Measurements from ENCODE around the gene THEMIS.
"Not testable (repeated sequence)": the region's sequence is repeated elsewhere in the genome, so short reads cannot be mapped to it uniquely, and the experiment has no call there.

Gene THEMIS

DNA sequence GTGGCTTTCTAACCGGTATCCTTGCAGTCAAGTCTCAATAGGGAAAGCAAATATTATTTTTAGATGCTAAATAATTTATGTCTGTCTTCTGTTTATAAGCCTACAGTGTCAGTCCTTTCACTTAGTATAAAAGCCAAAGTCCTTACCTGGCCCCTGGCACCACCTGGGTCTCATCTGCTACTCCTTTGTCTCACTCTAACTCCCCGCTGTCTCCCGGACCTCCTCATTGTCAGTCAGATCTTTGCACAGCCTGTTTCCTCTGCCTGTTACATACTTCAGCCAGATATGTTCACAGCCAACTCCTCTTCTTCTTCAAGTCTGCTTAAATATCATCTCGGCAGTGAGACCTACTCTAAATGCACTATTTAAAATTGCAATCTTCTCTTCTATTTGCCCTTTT is 84.2 kb downstream of the THEMIS start:
- H3K27ac ChIP-seq, result no peak overlapping the region

DNA sequence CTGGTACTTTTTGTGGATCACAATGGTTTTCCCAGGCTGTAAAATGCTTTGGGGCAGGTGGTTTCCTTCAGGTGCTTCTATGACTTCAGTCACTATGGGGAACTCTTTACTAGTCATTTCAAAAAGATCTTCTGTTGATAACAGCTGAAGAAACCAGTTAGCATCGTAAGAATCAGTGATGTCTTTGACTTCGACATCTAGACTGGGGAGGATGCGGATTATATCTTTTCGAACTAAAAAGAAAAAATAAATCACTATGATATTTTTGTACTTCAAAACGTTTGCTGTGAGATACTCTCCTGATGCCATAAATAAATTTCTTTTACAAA is 87.2 kb downstream of the THEMIS start:
- no peak overlapping the region for H3K27ac ChIP-seq
- no peak overlapping the region for H3K4me3 ChIP-seq

More for the DNA sequence above, 84.2 kb downstream of the THEMIS start:
- H3K4me3 ChIP-seq, result no peak overlapping the region

DNA sequence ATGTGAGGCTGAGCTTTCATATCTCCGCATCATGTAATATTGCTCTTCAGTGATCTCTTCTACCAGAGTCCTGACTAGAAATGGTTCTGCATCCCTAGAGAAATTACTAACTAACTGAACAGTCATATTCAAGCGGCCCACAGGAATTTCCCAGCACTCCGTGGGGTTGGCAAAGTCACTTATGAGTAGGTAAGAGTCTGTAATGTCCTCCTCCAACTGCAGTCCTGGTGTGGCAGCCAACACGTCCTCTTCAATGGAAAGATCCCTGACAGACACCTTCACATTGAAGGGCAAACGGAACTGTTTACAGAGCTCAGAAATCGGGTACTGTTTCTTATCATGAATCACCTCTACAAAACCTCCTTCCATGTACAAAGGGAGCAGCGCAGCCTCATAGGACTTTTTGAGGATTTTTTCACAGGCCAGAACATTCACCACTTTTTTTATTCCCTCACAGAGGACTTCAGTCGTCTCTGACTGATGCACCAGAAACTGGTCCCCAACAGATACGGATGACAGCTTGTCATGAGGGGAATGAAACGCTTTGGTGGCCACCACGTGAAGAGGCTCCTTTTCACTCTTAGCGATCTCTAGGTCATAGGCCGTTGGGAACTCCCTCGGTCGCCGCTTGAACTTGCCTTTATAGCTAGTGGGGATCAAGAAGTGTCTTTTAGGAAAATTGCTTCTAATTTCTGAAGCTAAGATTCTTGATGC is 87.7 kb downstream of the THEMIS start:
- H3K27ac ChIP-seq, result no peak overlapping the region
- no peak overlapping the region for H3K4me3 ChIP-seq

DNA sequence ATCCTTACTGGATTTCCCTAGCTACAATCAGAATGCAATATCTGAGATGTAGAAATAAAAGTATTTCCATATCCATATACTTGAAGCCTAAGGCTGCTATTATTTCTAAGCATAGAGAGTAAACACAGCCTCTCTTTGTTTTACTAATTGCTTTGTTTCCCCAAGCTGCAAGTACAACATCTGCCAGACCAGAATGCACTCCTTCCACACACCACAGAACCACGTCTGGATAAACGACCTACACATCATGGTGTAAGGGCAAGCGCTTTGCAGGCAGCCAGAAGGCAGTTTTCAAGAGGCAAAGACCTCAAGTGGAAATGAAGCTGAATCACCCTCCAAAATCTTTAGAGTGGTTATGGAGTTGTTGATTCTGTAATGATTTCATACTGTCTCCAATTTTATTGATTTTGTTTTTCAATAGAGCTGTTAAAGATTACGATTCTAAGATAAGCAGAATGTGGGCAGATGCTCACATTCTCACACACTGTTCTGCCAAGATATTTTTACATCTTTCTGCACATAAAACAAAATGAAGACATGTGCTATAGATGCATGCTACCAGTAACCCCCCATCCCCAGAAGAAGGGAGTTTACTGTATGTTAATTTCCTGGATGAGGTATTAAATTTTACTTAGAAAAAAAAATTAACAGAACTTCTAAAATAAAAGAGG is 88.8 kb downstream of the THEMIS start:
- H3K27ac ChIP-seq, result no peak overlapping the region

DNA sequence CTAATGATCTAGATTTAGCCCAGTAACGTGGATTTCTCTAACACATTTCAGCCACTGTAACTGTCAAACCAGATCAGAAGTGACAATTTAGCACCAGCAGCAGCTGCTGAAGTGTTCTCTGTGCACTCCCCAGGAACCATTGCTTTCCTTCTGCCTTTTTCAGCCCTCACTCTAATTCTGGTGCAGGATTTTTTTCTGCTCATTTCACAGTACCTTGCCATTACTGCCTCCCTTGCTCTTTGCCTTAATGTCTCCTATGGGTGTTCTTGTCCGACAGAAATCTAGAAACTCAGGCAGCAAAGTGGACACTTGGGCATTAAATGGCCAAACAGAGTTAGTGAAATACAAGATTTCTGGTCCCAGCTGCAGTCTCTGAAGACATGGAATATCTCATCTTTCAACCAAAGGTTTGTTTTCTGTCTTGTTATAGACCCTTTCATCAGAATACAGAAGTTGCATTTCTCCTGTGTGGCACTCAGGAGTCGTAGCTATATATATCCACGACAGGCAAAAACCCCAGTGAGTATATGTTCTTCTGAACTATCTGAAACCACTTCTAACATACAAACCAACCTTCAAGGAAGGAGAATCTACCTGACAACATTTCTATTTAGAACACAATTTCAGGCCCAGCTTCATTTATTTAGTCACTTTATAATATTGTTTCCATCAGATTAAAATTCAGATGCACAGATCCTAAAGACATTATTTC is 92.9 kb downstream of the THEMIS start:
- H3K27ac ChIP-seq, result no peak overlapping the region
- no peak overlapping the region for H3K4me3 ChIP-seq

More for the DNA sequence above, 88.8 kb downstream of the THEMIS start:
- no peak overlapping the region for H3K4me3 ChIP-seq

DNA sequence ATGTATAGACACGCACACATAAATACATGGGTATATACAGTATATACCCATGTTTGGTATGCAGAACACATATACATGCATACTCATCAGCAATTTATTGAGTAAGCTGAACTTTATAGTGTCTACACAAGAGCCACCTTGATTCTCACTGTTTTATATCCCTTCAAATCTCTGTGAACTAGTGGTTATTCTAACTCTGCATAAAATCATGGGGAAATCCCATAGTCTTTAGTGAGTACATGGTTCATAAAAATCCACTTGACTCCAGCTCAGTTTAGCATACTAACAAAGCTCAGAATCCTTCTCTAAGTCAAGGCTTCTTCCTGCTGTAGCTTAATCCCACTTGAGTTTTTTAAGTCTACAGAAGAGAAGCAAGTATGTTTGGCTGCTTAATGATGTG is 104.1 kb downstream of the THEMIS start:
- Histone ChIP-seq H3K4me3 (no peak overlapping the region), H3K27ac (no peak overlapping the region)

DNA sequence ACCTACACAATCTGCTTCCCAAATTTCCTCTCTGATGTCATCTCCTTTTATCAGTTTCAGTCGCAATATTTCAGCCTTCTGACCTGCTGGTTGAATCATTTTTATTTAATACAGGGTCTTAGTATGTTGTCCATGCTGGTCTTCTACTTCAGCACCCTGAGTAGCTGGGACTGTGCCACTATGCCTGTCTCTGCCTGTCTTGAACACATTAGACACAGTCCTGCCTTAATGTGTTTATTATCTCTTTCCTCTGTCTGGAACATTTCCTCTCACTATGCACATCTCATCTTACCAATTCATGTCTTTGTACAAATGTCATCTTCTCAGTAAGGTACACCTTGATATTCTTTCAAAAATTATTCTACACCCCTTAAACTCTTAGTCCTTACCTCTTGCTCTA is 106.5 kb downstream of the THEMIS start:
- no peak overlapping the region for H3K4me3 ChIP-seq
- no peak overlapping the region for H3K27ac ChIP-seq

DNA sequence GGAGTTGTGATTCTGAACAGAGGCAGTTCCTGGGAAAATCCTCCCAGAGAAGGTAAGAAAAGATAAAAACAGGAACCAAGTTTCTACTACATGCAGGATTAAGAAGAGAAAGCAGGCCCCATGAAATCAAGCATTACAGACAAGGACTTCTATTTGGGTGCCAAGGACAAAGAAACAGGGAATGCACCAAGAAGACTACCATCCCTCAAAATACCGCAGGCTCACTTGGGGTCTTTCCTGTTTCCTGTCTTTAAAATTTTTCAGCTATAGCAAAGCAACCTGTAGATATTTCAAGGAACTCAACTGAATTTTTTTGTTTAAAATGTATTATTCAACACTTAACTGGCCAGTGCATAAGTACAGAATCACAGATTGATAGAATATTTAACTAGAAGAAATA is 107.5 kb downstream of the THEMIS start:
- no peak overlapping the region for H3K27ac ChIP-seq
- no peak overlapping the region for H3K4me3 ChIP-seq

DNA sequence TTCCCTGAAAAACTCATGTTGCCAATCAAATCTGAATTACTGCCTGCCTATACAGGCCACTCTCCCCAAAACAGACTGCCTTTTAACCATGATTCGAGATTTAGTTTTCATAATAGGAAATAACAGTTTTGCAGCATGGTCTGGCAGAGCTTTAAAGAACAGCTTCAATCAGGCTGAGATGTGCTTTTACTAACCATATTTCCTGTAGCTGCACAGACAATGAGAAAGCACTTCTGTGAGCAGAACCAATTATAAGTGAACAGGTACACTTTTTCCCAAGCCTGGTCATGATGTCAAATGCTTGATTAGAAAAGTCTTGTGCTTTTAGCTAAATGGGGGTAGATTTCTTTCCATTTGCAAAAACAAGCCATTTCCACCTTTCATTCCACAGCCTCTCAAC is 108.2 kb downstream of the THEMIS start:
- Histone ChIP-seq H3K27ac (no peak overlapping the region), H3K4me3 (no peak overlapping the region)

DNA sequence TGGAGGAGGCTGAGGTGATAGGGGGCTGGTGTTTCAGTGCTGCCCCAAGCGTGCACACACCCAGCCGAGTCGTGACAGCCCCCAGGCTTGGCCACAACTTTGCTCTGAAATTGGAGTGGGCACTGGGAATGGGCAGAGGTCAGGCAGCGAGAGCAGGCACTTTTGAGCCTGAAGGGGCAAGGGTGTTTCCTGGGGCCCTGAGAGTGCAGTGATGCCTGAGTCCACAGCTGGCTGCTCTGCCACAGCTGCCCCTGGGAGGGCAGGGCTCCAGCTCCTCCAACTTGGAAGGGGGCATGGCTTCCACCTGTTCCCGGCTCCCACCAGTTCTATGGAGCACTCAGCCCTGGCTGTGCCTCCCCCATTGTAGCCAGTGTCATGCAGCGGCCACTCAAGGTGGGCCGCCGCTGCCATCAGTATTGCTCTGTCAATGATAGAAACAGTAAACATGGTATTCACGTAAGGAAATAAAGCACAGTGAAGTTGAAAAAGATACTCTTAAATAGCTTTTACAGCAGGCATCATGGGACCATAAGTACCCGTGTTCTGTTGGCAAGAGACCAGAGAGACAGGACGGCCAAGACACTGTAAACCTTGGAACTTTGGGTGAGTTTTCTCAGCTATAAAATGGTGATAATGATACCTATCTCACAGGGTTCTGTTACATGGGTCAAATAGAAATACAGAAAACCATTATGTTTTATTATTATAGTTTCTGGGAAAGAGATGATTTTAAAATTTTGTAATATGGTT is 108.9 kb downstream of the THEMIS start:
- Histone ChIP-seq H3K27ac (no peak overlapping the region), H3K4me3 (no peak overlapping the region)

DNA sequence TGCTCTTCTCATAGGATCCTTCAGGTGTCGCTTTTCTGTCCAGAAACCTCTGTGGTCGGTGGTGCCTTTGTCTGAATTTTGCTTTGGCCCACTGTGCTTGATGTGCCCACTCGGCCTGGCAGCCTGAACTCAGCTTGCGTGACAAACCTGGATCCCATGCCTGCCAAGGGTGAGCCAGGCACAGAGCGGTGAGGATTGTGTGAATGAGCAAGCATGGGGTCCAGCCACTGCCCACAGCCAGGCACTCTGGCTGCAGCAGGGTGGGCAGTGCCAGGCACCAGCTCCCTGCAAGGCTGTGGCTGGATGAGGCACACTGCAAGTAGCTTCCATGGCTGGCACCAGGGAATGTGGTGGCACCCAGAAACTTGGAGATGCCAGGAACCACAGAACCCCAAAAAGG is 110.3 kb downstream of the THEMIS start:
- H3K4me3 ChIP-seq, result no peak overlapping the region
- no peak overlapping the region for H3K27ac ChIP-seq

DNA sequence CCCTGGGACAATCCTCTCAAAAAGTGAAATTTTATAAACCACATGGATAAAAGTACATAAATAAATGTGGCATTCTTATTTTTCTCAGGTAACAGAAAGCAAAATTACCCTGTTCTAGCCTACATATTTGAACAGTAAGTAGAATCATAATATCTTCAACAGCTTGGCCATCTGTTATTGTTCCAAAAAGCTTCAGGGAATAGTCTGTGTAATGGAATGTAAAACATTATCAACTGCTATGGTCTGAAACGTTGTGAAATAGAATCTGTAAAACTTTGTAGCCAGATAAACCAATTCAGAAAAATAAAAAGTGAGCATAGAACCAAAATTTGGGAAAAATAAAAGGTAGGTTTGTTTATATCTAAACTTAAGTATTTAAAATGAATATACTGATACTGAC is 114.7 kb downstream of the THEMIS start:
- no peak overlapping the region for H3K27ac ChIP-seq
- H3K4me3 ChIP-seq, result no peak overlapping the region

DNA sequence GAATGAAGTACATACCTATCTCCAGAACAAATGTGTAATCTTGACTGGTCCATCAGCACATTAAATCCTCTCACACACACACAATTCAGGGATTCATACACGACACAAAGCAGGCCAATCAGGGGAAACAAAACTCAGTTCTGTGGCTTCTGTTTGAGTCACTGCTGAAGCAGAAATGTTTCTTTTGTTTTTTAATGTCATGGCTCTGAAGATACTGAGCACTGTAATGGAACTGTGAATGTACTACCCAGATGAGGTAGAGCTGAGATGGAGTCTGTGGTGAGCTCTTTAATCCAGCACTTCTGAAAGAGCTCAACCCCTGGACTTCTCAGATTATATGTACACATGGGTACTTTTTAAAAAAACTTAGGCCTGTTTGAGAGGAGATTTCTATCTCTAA is 116.4 kb downstream of the THEMIS start:
- H3K27ac ChIP-seq, result no peak overlapping the region
- H3K4me3 ChIP-seq, result no peak overlapping the region

DNA sequence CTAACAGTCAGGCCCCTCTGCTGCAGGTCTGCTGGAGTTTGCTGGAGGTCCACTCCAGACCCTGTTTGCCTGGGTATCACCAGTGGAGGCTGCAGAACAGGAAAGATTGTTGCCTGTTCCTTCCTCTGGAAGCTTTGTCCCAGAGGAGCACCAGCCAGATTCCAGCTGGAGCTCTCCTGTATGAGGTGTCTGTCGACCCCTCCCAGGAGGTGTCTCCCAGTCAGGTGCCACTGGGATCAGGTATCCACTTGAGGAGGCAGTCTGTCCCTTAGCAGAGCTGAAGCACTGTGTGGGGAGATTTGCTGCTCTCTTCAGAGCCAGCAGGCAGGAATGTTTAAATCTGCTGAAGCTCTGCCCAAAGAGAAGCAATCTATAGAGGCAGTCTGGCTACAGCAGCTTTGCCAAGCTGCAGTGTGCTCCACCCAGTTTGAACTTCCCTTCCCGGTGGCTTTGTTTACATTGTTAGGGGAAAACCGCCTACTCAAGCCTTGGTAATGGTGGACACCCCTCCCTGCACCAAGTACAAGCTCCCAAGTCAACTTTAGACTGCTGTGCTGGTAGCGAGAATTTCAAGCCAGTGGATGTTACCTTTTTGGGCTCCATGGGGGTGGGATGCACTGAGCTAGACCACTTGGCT is 119.1 kb downstream of the THEMIS start:
- H3K4me3 ChIP-seq, H3K27ac ChIP-seq: not testable (repeated sequence)

DNA sequence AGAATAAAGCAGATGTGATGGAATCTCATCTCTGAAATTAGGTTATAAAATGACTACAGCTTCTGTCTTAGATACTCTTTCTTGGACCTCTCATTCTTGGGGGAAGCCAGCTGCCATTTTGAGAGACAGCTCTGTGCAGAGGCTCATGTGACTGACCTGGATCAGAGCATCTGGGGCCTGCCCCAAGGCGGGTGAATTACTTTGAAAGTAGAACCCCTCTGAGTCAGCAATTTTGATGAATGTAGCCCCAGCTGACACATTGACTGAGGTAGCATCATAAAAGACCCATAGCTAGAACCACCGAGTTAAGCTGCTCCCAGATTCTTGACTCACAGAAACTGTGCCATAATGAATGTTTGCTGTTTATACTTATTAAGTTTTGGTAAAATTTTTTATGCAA is 124.5 kb downstream of the THEMIS start:
- no peak overlapping the region for H3K4me3 ChIP-seq

DNA sequence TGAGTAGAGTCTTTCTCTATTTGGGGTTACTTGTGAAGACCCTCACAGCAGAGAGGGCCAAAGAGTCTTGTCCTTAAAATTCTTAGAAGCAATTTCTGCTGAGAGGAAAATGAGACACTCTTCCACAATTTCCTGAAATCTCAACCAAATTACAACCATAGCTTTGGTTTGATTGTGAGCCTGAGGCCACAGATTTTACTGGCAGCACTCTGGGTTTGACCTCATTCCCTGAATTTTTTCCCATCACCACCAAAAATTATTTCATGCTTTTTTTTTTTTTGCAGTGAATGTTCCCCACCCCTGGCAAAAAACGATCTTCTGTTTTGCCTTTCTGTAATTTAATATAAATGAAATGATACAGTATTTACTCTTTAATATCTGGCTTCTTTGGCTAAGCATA is 125.5 kb downstream of the THEMIS start:
- H3K4me3 ChIP-seq, result no peak overlapping the region
- peak overlapping the region in 1 of 21 experiments; percentile 14 for H3K27ac ChIP-seq

More for the DNA sequence above, 124.5 kb downstream of the THEMIS start:
- H3K27ac ChIP-seq, result no peak overlapping the region

DNA sequence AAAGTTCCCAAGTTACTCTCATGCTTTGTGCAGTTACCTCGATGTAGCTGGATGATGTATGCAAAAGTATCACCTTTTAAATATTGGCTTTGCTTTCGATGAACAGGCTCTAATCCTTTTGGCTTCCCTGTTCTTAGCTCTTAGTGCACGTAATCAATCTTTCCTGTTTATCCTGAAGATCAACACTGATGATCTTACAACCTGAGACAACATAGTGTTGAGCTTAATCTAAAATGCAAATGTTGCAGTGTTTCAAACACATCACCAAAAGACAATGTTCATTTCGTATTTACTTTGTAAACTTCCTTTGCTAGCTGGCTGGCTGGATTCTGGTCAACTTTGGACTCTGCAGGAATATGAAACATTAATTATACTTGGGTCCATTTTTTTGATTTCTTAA is 132.1 kb downstream of the THEMIS start:
- H3K27ac ChIP-seq, result no peak overlapping the region
- H3K4me3 ChIP-seq, result no peak overlapping the region

DNA sequence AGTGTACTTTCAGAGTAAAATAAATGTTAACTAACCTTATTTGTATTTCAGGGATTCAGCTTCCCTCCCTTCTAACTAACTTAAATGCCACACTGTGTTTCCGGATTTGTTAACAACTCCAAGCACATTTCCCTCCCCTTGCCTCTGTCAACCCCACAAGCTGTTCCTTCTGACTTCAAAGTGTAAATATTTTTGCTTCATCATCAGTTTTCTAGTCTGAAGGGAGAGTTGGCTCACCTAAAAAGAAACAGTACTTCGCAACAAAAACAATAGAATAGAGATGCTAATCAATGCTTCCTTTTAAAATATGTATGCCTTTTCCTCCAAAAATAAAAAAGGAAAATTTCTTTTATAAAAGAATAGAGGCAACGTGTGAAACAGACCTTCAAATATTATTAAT is 132.6 kb downstream of the THEMIS start:
- H3K27ac ChIP-seq, result no peak overlapping the region
- no peak overlapping the region for H3K4me3 ChIP-seq

DNA sequence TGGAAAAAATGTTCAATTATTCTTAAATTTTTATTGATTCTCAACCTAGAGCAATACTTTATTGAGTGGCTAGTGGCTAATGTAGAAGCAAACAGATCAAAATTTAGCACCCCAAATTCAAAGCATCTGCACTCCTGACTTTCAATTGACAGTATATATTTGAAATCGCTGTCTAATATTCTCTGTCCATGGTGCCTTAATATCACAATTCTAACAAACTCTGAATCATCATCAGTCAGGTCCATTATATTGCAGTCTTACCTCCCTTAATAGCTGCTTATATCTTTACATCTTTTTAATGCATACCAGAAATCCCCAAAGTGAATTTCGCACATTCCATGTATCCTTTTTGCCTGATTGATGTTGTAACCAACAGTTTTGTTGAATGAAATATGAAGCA is 134.9 kb downstream of the THEMIS start:
- H3K27ac ChIP-seq, result no peak overlapping the region

DNA sequence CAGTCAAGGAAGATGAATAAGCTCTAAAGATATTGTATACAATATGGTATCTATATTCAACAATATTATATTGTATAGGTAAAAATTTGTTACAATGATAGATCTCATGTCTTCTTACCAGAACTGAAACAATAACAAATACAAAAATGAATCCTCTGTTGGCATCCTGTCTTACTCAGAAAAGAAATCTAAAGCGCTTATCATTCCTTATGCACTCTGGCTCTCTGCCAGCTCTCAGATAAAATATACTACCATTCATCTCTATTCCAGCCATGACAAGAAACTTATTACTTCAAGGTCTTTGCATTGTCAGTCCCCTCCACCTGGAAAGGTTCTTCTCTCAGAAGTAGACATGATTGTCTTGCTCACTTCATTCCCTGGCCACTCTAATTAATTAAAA is 138.6 kb downstream of the THEMIS start:
- H3K4me3 ChIP-seq, result no peak overlapping the region
- H3K27ac ChIP-seq, result no peak overlapping the region

More for the DNA sequence above, 134.9 kb downstream of the THEMIS start:
- no peak overlapping the region for H3K4me3 ChIP-seq

Data from skin epidermis (tissue), 12 donors.